NCI-H1092 (cell line): ENCODE results near the gene UTS2R.

Source experiments
- DNase-seq: peaks from one replicate; lab custom pipeline; 2025; lab: John Stamatoyannopoulos, UW

Gene UTS2R

DNA sequence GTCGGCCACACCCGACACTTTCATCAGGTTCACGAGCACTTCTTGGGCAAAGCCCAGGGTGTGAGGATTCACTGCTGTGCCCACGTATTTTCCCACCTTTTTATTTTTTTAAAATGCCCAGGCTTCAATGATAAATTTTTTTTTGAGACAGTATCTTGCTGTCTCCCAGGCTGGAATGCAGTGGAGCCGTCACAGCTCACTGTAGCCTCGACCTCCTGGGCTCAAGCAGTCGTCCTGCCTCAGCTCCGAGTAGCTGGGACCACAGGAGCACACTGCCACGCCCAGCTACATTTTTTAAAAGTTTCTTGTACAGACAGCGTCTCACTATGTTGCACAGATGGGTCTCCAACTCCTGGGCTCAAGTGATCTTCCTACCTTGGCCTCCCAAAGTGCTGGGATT is 17.8 kb downstream of the UTS2R start:
- DNase-seq: no peak

DNA sequence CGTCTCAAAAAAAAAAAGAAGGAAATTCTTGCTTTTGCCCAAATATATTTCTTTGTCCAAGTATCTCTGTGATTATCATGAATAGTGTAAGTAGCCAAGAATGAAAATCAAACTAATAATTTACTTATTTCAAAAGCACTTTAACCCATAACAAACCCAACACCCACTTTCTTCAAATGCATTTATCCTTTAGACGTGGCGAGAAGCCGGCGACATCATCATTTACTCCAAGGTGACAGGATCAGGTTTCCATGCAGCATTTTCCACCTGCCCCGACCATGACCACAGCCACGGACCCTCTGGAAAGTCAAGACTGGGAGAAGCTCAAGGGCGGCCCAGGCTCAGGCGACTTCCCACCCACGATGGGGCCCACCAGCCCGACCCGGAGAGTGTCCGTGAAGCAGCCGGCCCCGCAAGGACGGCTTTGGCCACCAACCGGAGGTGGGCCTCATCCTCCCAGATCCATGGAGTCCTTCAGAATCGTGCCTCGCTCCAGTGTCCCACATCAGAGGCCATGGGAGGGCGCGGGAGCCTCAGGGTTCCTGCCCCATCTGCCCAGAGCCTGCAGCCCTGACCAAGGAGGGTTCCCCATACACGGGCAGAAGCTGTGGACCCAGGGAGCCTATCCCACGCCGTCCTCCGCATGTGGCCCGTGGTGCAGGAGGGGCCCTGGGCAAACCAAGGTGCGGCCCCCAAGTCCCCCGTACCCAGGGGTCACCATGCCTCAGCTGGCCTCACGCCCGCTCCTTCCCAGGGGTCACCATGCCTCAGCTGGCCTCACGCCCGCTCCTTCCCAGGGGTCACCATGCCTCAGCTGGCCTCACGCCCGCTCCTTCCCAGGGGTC is 18.7 kb downstream of the UTS2R start:
- DNase-seq: no peak

DNA sequence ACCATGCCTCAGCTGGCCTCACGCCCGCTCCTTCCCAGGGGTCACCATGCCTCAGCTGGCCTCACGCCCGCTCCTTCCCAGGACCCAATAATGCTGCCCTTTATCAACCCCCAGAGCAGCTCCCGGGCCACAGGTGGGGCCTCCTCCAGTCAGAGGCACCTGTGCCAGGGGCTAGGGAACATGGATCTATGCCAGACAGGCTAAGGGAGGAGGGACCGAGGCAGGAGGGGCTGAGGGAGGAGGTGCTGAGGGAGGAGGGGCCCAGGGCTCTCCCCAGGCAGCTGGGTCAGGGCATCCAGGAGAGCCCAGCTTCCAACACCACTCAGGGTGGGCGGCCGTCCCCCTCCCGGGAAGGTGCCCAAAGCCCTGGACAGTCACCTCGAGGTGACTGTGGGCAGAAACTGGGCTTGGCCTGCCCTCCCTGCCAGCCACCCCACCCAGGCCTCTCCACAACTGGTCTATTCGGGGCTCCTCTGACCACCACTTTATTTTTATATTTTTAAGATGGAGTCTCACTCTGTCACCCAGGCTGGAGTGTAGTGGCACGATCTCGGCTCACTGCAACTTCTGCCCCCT is 19.4 kb downstream of the UTS2R start:
- DNase-seq: no peak

DNA sequence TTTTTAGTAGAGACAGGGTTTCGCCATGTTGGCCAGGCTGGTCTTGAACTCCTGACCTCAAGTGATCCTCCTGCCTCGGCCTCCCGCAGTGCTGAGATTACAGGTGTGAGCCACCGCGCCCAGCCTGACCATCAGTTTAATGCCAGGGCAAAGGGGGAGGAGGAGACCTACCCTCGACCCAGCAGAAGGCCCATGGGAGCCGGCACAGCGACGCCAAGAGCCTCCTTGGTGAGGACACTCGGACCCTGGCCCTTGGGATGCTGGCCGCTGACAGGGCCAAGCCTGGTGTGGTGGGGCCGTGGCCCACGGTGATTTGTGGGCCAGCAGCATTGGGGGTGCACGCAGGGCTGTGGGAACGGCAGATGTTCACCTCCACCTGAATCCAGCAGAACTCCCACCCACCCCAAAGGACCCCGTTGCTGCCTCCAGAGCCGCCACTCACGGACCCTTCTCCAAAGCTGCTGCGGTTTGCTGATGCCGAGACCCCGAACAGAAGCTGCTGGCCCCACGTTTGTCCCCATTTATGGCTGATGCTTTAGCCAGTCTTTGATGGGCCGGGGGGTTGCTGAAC is 20.0 kb downstream of the UTS2R start:
- DNase-seq: no peak

DNA sequence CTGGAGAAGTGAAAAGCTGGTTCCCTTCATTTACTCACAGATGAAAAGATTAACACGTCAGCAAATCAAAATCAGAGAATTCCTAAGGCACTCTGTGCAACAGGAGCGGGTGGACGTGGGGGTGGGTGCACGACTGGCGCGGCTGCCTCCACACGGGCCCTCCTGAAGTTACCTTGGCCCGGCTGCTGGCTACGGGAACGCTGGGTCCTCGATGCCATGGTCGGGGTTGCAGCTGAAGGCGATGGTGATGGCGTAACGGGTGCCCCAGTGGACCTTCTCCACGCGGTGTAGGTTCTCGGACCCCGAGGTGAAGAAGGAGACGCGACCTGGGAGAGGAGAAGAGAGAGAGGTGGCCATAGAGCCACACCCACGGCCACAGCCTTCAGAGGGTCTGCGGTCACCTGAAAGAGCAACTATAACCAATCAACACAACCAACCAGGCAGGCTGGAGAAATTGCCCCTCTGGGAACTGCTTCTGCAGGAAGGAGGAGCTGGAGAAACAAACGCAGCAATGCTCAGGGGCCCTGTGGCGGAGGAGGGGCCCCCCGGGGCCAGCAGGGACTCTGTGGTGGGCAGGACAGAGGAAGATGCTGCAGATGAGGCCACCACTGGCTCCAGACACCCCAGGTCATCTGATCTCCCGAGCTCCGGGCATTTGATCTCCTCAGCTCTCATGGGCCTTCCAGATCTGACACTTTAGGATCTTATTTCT is 20.8 kb downstream of the UTS2R start:
- DNase-seq: no peak

DNA sequence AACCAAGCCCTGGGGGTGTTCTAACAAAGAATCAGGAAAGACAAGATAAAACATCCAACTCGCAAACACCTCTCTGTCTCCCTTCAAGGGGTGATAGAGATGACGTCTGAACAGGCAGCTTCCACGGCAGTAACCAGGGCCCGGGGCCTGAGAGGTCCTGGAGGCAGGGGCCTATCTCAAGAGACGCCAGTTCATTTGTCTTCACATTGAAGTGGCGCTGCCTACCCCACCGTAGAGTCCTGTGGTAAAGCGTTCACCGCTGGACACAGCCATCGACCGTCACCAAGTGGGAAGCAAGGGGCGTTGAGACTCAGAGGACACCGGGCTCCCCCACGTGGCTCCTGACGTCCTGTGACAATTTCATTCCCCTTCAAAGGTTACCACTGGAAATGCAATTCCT is 21.4 kb downstream of the UTS2R start:
- no peak for DNase-seq

DNA sequence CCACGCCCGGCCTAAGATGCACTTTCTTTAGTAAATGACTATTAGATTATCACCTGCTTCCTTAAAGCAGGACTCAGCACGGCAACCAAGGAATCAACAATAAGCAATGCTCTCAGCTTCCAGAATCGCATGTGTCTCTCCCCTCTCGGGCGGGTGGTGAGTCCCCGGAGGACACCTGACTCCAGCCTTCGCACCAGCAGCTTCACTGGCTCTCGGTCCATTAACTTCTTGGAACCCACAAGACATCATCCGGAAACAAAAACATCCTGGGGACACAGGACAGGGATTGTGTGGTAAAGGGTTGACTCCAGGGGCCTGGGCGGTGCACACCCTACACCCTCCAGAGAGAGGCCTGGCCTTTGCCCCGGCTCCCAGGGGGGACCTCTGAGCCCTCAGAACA is 22.7 kb downstream of the UTS2R start:
- DNase-seq: no peak

DNA sequence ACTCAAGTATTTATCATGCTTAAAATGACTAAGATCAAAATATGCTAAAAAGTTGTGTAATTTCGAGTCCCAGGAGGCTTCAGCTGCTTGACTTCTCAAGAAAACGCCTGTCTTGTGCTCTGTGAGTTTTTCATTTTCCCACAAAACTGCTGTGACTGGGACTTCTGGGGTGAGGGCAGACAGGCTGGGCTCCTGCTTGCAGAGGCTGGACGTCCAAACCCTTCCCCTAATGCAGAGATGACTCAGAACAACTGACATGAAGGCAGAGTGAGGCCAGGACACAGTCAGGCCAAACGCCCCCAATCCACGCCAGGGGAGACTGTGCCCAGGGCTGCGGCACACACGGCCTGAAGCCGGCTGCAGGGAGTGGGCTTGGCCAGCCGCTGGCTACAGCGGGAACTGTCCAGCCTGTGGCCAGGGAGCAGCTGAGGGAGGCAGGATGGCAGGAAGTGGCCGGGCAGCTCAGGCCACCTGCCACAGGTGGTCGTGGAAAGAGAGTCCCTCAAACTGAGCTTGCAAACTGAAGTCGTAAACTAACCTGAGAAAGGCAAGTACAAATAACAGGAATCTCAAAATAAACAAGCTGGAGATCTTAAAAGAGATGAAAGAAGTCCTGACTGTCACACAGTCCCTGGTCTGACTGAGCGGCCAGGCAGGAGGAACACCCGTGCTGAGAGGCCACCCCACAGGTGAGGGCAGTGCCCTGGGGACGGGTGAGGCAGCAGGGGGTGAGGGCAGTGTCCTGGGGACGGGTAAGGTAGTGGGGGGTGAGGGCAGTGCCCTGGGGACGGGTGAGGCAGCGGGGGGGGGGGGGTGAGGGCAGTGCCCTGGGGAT is 25.3 kb downstream of the UTS2R start:
- DNase-seq: no peak

DNA sequence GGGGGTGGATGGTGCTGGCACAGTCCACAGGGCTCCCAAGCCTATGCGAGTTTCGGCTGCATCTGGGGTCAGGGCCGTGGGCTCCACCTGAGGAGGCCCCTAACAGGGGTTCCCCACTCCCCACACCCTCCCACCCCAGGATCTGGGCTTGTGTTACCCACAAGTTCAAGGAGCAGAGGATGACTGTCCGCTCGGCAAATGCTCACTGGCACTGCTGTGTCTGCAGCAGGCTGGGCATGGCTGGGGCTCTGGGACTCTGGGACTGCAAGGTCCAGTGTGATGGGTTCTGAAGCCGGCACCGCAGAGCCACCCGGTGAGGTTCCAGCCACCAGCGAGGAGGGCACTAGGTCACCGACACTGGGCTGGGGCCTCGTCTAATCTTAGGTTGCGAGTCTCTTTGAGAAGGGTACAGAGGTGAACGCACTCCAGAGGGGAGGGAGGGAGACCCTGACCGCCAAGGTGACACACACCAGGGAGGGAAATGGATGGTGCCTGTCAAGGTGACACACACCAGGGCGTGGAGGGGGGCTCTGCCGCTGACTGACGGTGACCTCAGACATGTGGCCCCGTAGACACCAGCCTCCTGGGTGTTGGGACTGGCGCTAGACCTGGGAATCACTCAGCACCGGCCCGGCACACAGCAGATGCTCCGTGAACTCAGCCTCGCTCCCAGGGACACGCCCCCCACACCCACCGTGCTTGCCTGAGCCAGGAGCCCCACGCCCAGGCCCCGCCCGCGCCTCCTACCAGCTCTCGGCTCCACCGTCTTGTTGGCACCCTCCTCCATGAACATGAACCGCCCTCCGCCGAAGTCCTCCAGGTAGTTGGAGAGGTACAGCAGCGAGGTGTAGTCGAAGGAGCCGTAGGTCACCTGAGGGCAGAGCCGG is 26.1 kb downstream of the UTS2R start:
- DNase-seq: no peak

DNA sequence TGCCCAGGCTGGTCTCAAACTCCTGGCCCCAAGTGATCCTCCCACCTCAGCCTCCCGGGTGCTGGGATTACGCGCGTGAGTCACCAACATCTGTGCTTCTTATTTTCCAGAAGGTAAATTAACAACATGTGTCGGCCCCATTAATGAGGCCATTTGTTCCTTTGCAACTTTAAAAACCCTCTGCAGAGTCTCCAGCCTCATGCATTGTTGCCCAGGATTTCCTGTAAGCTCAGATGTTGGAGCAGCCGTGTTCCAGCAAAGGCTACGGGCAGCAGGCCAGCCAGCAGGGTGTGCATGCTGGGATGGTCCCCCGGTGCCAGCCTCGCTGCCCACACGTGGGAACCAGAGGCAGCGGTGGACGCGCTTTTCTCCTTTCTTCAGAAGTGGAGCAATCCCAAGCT is 27.5 kb downstream of the UTS2R start:
- DNase-seq: peak; percentile 19

DNA sequence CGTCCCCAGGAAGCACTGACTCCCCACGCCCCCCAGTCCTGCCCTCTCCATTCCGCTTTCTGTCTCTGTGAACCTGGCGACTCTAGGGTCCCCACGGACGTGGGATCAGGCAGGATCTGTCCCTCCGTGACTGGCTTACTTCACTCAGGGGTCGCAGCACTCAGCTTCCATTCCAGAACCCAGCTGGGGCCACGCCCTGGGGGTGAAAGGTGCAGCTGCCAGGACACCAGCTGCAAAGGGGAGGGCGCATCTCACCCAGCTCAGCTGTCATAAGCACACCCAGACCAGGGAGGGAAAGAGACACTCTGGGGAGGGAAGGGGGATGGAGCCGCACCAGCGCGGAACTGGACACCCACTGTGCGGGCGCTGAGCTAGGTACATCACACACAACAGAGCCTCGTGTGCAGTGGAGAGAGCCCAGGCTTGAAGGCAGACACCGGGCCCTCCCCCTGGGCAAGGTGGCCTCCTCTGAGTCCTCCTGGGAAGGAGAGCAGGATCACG is 28.1 kb downstream of the UTS2R start:
- DNase-seq: peak; percentile 34

DNA sequence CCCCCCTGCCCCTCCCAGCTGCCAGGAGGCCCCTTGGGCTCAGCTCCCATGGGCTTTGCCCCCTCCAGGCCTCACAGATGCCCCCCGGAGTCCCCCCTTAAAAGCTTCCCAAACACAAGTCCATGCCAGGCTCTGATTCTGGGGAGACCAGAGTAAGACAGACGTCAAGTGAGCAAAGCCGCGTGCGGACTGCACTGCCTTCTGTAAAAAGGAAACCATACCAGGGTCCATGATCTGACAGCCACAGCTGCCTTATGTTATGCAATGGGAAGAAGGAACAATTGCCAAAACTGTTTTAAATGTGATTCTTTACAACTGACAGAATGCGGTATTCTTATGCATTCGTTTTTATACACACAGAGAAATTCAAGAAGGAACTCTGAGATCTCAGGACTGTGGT is 28.6 kb downstream of the UTS2R start:
- DNase-seq: no peak

DNA sequence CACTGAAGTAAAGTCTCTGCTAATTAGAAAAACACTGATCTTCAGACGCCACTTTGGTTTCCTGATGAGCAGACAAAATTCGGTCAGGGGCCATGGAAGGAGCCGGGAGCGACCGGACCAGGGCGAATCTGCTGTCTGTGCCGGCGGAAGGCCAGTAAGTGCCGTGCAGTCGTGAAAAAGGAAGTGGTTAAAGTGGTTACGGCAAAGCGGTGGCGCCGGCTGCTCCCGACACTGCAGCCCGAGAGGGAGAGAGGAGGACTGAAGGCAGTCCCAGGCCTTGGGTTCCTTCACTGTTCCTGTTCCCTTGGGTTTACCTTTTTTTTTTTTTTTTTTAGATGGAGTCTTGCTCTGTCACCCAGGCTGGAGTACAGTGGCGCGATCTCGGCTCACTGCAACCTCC is 29.3 kb downstream of the UTS2R start:
- DNase-seq: no peak

DNA sequence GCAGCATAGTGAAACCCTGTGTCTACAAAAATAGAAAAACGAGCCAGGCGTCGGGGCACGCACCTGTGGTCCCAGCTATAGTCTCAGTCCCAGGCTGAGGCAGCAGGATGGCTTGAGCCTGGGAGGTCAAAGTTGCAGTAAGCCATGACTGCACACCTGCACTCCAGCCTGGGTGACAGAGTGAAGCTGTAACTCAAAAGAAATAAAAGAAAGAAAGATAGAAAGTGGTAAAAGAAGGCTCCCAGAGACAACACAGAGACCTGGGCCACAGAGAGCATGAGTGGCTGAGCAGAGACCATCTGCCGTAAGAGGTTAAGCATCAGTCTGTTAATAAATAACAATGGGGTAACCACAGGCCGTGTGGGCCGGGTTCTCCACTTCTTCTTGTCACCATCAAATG is 31.3 kb downstream of the UTS2R start:
- no peak for DNase-seq

DNA sequence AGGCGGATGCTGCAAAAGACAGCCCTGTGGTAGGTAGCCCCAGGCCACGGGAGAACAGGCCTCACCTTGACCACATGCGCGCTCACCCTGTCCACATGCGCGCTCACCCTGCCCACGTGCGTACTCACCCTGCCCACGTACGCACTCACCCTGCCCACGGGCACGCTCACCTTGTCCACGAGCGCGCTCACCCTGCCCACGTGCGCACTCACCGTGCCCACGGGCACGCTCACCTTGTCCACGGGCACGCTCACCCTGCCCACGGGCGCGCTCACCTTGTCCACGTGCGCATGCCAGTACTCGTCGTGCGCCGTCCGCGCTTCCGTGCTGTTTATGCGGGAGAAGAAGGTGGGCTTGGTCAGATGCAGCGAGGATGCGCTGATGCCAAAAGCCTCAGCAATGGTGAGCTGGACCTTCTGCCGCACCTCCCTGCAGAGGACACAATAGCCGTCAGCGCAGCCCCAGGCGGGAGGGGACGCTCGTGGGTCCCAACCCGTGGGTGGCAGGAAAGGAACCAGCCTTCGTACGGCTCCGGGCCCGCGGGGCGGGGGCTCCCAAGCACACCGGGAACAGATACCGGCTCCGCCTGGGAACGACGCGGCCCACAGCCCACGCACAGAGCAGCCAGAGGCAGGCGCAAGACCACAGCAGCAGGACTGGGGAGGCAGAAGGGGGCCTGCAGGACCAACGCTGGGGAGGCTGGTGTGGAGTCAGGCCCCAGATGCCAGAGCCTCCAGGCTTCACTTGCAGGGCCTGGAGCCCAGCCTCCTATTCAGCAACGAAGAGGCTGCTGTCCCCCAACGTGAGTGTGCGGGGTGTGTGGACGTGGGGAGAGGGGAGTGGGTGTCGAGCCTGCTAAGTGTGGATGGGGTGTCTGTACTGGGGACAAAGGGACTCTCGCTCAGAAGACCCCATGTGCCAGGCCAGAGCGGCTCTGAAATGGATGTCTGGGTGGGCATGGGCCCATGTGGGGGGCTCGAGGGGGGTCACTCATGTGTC is 32.4 kb downstream of the UTS2R start:
- DNase-seq: no peak

DNA sequence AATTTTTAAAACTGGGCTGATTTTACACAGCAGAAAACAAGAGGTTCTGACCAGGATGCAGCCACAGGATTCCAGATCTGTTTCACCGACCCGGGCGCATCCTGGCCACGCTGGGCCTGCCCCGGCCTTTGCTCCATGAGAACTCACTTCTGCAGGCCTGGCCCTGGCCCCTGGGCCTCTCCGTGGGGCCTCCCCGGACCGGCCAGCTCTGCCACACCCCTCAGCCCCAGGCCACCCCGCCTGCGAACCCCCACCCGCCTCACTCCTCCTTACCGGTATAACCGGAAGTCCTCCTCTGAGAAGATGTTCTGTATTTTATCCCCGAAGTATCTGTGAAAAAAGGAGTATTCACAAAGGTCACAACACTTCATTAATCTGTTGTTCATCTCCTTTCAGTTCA is 33.5 kb downstream of the UTS2R start:
- DNase-seq: no peak

DNA sequence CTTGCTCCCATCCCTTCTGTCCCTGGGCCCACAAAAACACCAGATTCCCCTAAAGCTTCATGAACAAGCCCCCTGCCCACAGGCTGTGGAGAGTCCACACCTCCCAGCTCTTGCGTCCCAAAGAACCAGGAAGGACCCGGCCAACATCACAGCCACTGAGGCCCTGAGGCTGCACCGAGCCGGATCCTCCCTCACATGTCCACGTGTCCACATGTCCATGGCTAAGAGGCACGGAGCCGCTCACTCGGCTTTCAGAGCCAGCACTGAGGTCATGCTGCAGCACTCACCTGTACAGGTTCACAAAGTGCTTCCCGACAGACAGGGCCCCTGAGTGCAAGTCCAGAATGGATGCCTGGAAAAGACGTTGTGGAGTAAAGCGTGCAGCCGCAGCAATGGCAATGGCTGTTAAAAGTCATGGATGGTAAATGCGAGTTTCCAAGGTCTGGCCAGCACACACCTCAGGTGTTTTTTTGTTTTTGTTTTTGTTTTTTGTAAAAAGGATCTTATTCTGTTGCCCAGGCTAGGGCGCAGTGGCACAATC is 34.6 kb downstream of the UTS2R start:
- no peak for DNase-seq

DNA sequence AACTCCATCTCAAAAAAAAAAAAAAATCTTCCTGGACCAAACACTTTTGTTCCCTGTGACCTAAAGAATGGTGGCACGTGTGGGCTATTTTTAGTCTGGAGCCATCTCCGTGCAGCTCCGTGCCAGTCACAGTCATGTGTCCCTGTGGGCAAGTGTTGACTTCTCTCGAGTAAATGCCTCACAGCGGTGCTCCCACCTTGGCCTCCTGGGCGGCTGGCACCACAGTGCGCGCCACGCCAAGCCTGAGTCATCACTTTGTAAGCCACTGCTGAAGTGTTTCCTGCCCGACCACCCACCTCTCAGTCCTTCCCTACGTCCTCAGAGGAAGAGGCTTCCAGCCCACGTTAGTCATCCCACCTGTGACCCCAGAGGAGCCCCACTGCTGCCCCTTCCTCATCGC is 35.7 kb downstream of the UTS2R start:
- no peak for DNase-seq

DNA sequence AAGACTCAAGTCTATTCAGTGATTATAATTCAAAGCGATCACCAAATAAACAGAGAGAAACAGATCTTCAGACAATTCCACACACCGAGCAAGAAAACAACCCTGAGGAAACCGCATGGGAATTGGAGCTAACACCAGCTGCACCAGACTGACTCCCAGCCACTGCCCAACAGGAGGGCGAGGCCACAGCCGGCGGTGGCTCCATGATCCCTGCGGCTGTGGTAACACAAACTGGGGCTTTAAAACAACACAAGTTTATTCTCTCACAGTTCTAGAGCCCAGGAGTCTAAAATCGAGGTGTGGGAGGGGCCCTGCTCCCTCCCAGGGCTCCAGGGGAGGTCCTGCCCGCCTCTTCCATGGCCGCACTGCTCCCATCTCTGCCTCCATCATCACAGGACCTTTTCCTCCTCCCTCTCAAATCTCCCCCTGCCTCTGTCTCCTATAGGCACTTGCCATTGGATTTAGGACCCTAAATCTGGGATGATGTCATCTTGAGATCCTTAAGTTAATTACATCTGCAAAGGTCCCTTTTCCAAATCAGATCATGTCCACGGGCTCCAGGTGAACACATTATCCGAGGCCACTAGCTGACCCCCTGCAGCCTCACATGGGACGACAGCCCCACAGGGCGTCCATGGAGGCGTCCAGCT is 36.8 kb downstream of the UTS2R start:
- DNase-seq: no peak
